H1 (cell line): ENCODE measurements around the gene NT5M. TPM values are rescaled to one million over a fixed set of nuclear protein-coding genes. Genes with fewer than 3 reads are reported as not detected.

Experiments
- CTCF ChIA-PET: fragments of 300-600 bp; sonication (Branson Sonifier 250); formaldehyde crosslinking; loops from one replicate; lab custom pipeline; 2021; ENCODE audit not compliant: partially characterized antibody; lab: Charles Lee
- POLR2A ChIA-PET: fragments of 300-600 bp; sonication (Branson Sonifier 250); formaldehyde crosslinking; loops from one replicate; lab custom pipeline; 2021; ENCODE audit warnings: inconsistent platforms; ENCODE audit not compliant: partially characterized antibody; lab: Charles Lee
- DNase-seq, 2 experiments: peaks; one replicate each; pipeline versions ENCODE4 v3.0.0 to v3.0.0-alpha.2; 2010 to 2022; ENCODE audit warnings: low spot score in 2 of 2, low read depth in 1 of 2, mixed read lengths in 1 of 2
- FAIRE-seq: peaks from 2 replicates; lab custom pipeline; 2011; peaks lifted over from hg19 to GRCh38; lab: Jason Lieb, UNC
- H2AFZ ChIP-seq: 2 replicates; pipeline ENCODE4 v1.8.1; 2012; ENCODE audit warnings: low read length, inconsistent platforms
- H2AK5ac ChIP-seq: 2 replicates; pipeline ENCODE4 v1.6.1; 2013; ENCODE audit warnings: low read depth, low read length
- H2BK120ac ChIP-seq: replicated peaks from 2 replicates; pipeline ENCODE3; 2013; ENCODE audit warnings: low read depth, low read length, inconsistent platforms
- H2BK12ac ChIP-seq: 2 replicates; pipeline ENCODE4 v1.6.1; 2013; ENCODE audit warnings: low read depth, low read length
- H2BK15ac ChIP-seq: 2 replicates; pipeline ENCODE4 v1.6.1; 2013; ENCODE audit warnings: low read length
- H2BK20ac ChIP-seq: 2 replicates; pipeline ENCODE4 v1.6.1; 2013; ENCODE audit warnings: low read length
- H2BK5ac ChIP-seq: 2 replicates; pipeline ENCODE4 v1.6.1; 2013; ENCODE audit warnings: low read depth, low read length
- H3K14ac ChIP-seq: 2 replicates; pipeline ENCODE4 v1.6.1; 2013; ENCODE audit warnings: inconsistent platforms; ENCODE audit not compliant: insufficient read length
- H3K18ac ChIP-seq: 2 replicates; pipeline ENCODE4 v1.6.1; 2013; ENCODE audit warnings: low read length; ENCODE audit errors: extremely low read depth
- H3K23ac ChIP-seq: 2 replicates; pipeline ENCODE4 v1.6.1; 2013; ENCODE audit warnings: inconsistent platforms; ENCODE audit not compliant: insufficient read length
- H3K23me2 ChIP-seq: 2 replicates; pipeline ENCODE4 v1.6.1; 2013; ENCODE audit warnings: low read depth, low read length
- H3K27ac ChIP-seq: 2 replicates; pipeline ENCODE4 v1.6.1; 2011; ENCODE audit warnings: low read depth, low read length, inconsistent platforms
- H3K27me3 ChIP-seq, 4 experiments: replicated peaks in 1 of 4; 1 replicate in 1 of 4; 2 replicates in 3 of 4; pipeline versions ENCODE4 v1.6.1 to v1.8.1; 2011 to 2013; ENCODE audit warnings: low read length in 3 of 4, mild to moderate bottlenecking in 3 of 4, inconsistent platforms in 2 of 4, mixed read lengths in 2 of 4, moderate library complexity in 1 of 4; ENCODE audit not compliant: control insufficient read depth in 3 of 4, insufficient read depth in 3 of 4; ENCODE audit errors: extremely low read depth in 1 of 4
- H3K36me3 ChIP-seq, 4 experiments: 2 replicates each; pipeline versions ENCODE4 v1.6.1 to v1.8.1; 2011 to 2013; ENCODE audit warnings: mild to moderate bottlenecking in 4 of 4, low read length in 3 of 4, moderate library complexity in 2 of 4, control low read depth in 1 of 4, inconsistent platforms in 1 of 4; ENCODE audit not compliant: insufficient read depth in 4 of 4, control insufficient read depth in 2 of 4
- H3K4ac ChIP-seq: replicated peaks from 2 replicates; pipeline ENCODE3; 2013; ENCODE audit warnings: low read length, low read depth, mixed read lengths, inconsistent platforms; ENCODE audit not compliant: insufficient read length
- H3K4me1 ChIP-seq, 4 experiments: replicated peaks in 1 of 4; 1 replicate in 1 of 4; 2 replicates in 3 of 4; pipeline versions ENCODE4 v1.6.1 to v1.8.1; 2011 to 2013; ENCODE audit warnings: low read length in 3 of 4, inconsistent platforms in 2 of 4, mixed read lengths in 1 of 4; ENCODE audit not compliant: insufficient read depth in 4 of 4, control insufficient read depth in 3 of 4
- H3K4me2 ChIP-seq, 2 experiments: 2 replicates each; pipeline versions ENCODE4 v1.6.1 to v1.8.1; 2011 to 2013; ENCODE audit warnings: low read depth in 2 of 2, low read length in 2 of 2, control low read depth in 1 of 2, inconsistent platforms in 1 of 2, mild to moderate bottlenecking in 1 of 2; ENCODE audit not compliant: insufficient read depth in 1 of 2
- H3K4me3 ChIP-seq, 4 experiments: fragments of 200-600, 300-600 bp in 1 of 4; sonication (generic), shearing (Covaris generic), sonication (Bioruptor Twin) in 1 of 4; 2 replicates each; pipeline versions ENCODE4 v1.5.1 to v1.8.1; 2011 to 2016; ENCODE audit warnings: low read length in 4 of 4, low read depth in 3 of 4, control low read depth in 2 of 4, inconsistent platforms in 2 of 4, mild to moderate bottlenecking in 2 of 4, mixed read lengths in 1 of 4, moderate library complexity in 1 of 4; ENCODE audit not compliant: insufficient read depth in 2 of 4; ENCODE audit errors: extremely low read depth in 1 of 4
- H3K56ac ChIP-seq: replicated peaks from 2 replicates; pipeline ENCODE3; 2013; ENCODE audit warnings: low read depth, mild to moderate bottlenecking, mixed read lengths, low read length, inconsistent platforms; ENCODE audit not compliant: insufficient read length
- H3K79me1 ChIP-seq: 2 replicates; pipeline ENCODE4 v1.6.1; 2013; ENCODE audit warnings: low read depth, low read length, control low read depth
- H3K79me2 ChIP-seq, 2 experiments: 2 replicates each; pipeline versions ENCODE4 v1.6.1 to v1.8.1; 2012 to 2013; ENCODE audit warnings: low read length in 2 of 2, mild to moderate bottlenecking in 2 of 2, inconsistent platforms in 1 of 2; ENCODE audit not compliant: insufficient read depth in 2 of 2, control insufficient read depth in 1 of 2
- H3K9ac ChIP-seq, 4 experiments: replicated peaks in 1 of 4; 1 replicate in 1 of 4; 2 replicates in 3 of 4; pipeline versions ENCODE4 v1.6.1 to v1.8.1; 2011 to 2013; ENCODE audit warnings: low read depth in 3 of 4, low read length in 3 of 4, control low read depth in 2 of 4, mild to moderate bottlenecking in 2 of 4, moderate library complexity in 2 of 4, inconsistent platforms in 1 of 4; ENCODE audit errors: extremely low read depth in 1 of 4
- H3K9me3 ChIP-seq, 2 experiments: 2 replicates each; pipeline versions ENCODE4 v1.6.1 to v1.8.1; 2012 to 2013; ENCODE audit warnings: mild to moderate bottlenecking in 2 of 2, moderate library complexity in 2 of 2, control low read depth in 1 of 2, inconsistent platforms in 1 of 2, low read depth in 1 of 2, low read length in 1 of 2, mixed read lengths in 1 of 2; ENCODE audit not compliant: insufficient read depth in 2 of 2
- H4K20me1 ChIP-seq, 2 experiments: replicated peaks in 1 of 2; 2 replicates each; pipeline versions ENCODE3 to v1.8.1; 2011 to 2013; ENCODE audit warnings: inconsistent platforms in 2 of 2, low read length in 2 of 2, mild to moderate bottlenecking in 1 of 2; ENCODE audit not compliant: insufficient read depth in 2 of 2, control insufficient read depth in 1 of 2
- H4K5ac ChIP-seq: 2 replicates; pipeline ENCODE4 v1.6.1; 2013; ENCODE audit warnings: low read length, low read depth, mixed read lengths, inconsistent platforms; ENCODE audit not compliant: insufficient read length
- H4K8ac ChIP-seq: 2 replicates; pipeline ENCODE4 v1.8.0; 2013; ENCODE audit warnings: mild to moderate bottlenecking, moderate library complexity, low read length, inconsistent platforms; ENCODE audit not compliant: insufficient read depth; ENCODE audit errors: extremely low read depth
- H4K91ac ChIP-seq: replicated peaks from 2 replicates; pipeline ENCODE3; 2013; ENCODE audit warnings: low read length, mixed read lengths, inconsistent platforms; ENCODE audit not compliant: insufficient read length
- CBX5 ChIP-seq: fragments of 300-800, 300-1000 bp; sonication (generic); IDR thresholded peaks from 2 replicates; pipeline ENCODE4 v1.7.1; 2016; ENCODE audit warnings: antibody characterized with exemption, low read length, low read depth
- CHD2 ChIP-seq: IDR thresholded peaks from 2 replicates; pipeline ENCODE4 v1.6.1; 2012; ENCODE audit warnings: low read length, improper control_type of control experiment
- EGR1 ChIP-seq: IDR thresholded peaks from 2 replicates; pipeline ENCODE4 v1.6.1; 2011; ENCODE audit warnings: low read depth, low read length, borderline replicate concordance
- JUND ChIP-seq: IDR thresholded peaks from 2 replicates; pipeline ENCODE4 v1.6.1; 2011; ENCODE audit warnings: mild to moderate bottlenecking, improper control_type of control experiment, low read length
- KDM4A ChIP-seq: IDR thresholded peaks from one replicate; pipeline ENCODE4 v1.7.1; 2012; ENCODE audit warnings: low read depth, mild to moderate bottlenecking, moderate library complexity, low read length, inconsistent platforms; ENCODE audit not compliant: severe bottlenecking
- PHF8 ChIP-seq: fragments of 200-600 bp; sonication (generic); conservative IDR thresholded peaks from 2 replicates; pipeline ENCODE4 v1.7.1; 2012; ENCODE audit warnings: low read depth, mild to moderate bottlenecking, inconsistent platforms, low read length, moderate library complexity
- RXRA ChIP-seq: IDR thresholded peaks from 2 replicates; pipeline ENCODE4 v1.6.1; 2011; ENCODE audit warnings: low read depth, mild to moderate bottlenecking, low read length, moderate library complexity; ENCODE audit not compliant: insufficient read depth
- SAP30 ChIP-seq: fragments of 300-600 bp; sonication (generic); IDR thresholded peaks from 2 replicates; pipeline ENCODE4 v1.7.1; 2012; ENCODE audit warnings: low read length, moderate library complexity, mild to moderate bottlenecking, inconsistent platforms; ENCODE audit not compliant: insufficient read depth, insufficient replicate concordance
- SIX5 ChIP-seq: IDR thresholded peaks from 2 replicates; pipeline ENCODE4 v1.6.1; 2011; ENCODE audit warnings: mild to moderate bottlenecking, low read depth, low read length
- SP1 ChIP-seq: IDR thresholded peaks from 2 replicates; pipeline ENCODE4 v1.6.1; 2011; ENCODE audit warnings: low read depth, low read length
- SUZ12 ChIP-seq: fragments of 200-600 bp; sonication (generic); IDR thresholded peaks from 2 replicates; pipeline ENCODE4 v1.6.1; 2012; ENCODE audit warnings: mild to moderate bottlenecking, inconsistent platforms, low read length, moderate library complexity, mixed read lengths
- TEAD4 ChIP-seq: IDR thresholded peaks from 2 replicates; pipeline ENCODE4 v1.6.1; 2012; ENCODE audit warnings: low read depth, low read length, inconsistent platforms, mixed read lengths
- ZNF274 ChIP-seq: IDR thresholded peaks from 2 replicates; pipeline ENCODE4 v1.7.0; 2012; ENCODE audit warnings: low read length, borderline replicate concordance; ENCODE audit errors: extremely low read depth
- WGBS, 2 experiments: shearing (Covaris generic) in 1 of 2; methylation state at CpG; one replicate each; pipeline versions ENCODE4 v1.1.6 to v1.1.7; 2013 to 2015; ENCODE audit warnings: low lambda C conversion rate in 2 of 2, mixed read lengths in 2 of 2, inconsistent platforms in 1 of 2, low coverage in 1 of 2, missing lambda C conversion rate in 1 of 2; ENCODE audit not compliant: insufficient replicate concordance in 2 of 2, insufficient coverage in 1 of 2, insufficient read length in 1 of 2; ENCODE audit errors: extremely low coverage in 1 of 2, missing lambda C conversion rate in 1 of 2; 5-methylcytosine and 5-hydroxymethylcytosine counted together
- polyA plus RNA-seq, 7 experiments: library from polyadenylated mRNA; depleted of rRNA in 3 of 7; stranded (reverse) in 5 of 7; unstranded in 2 of 7; fragments of >200 nt in 5 of 7; fragments of 200-250 nt in 2 of 7; gene quantifications; 1 replicate in 5 of 7; 2 replicates in 1 of 7; 4 replicates in 1 of 7; pipeline versions ENCODE4 v1.2.1 to v1.2.3, GENCODE V29; 2011 to 2013; ENCODE audit warnings: missing spikeins in 2 of 7, mixed read lengths in 2 of 7
- total RNA-seq: library from RNA; stranded (reverse); fragmentation: NEBNext Ultra II Directional; extraction: Animal tissue kit (Norgen Biotek cat#: 25700); gene quantifications from 2 replicates; pipeline ENCODE4 v1.2.1, GENCODE V29; 2021
- TF ChIP-seq, protein P1 (sequence below): IDR thresholded peaks from 2 replicates; pipeline ENCODE4 v1.6.1; 2011; ENCODE audit warnings: low read length, improper control_type of control experiment

NT5M gene
- total and polyA plus RNA-seq, 2 of the 8 experiments (the other 6 are each of a cell fraction or from before 2014, with no cell fraction given): 7.6 to 18.2 TPM

DNA sequence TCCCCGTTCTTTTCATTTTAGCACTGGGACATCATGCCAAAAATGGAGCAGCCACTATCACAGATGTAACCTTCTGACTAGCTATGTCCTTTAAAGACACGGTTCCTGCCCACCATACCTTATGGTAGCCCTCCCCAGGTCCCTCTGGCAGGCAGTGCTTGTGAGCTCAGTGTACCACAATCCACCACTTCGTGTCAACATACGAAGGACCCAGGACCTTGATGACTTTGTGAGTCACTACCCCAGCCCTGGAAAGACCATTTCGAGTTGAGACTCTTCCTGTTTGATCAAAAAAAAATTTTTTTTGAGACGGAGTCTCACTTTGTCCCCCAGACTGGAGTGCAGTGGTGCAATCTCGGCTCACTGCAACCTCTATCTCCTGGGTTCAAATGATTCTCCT, 45.2 kb upstream of the NT5M start:
- Histone ChIP-seq H3K27me3 (no peaks in the 10 kb centered on the region), H3K56ac (no peak overlapping the region), H3K9me3 (no peaks in the 10 kb centered on the region), H4K5ac (no peak overlapping the region), H3K4me1 (no peaks in the 10 kb centered on the region), H3K14ac (no peak overlapping the region), H2AFZ (no peak overlapping the region), H2BK120ac (no peak overlapping the region), H3K23ac (no peak overlapping the region), H3K79me1 (0 out of 2 replicates have a peak, but pooled peaks cover 2% of the 10 kb centered on the region), H2BK5ac (no peak overlapping the region), H3K79me2 (no peaks in the 10 kb centered on the region), H3K27ac (no peak overlapping the region), H4K20me1 (peaks cover 0 to 3% of the 10 kb centered on the region in 2 experiments), H3K4ac (no peak overlapping the region), H3K36me3 (peaks cover 24 to 64% (median 42%) of the 10 kb centered on the region in 4 experiments), H3K4me2 (no peak overlapping the region), H2BK20ac (no peak overlapping the region), H2BK15ac (no peak overlapping the region), H4K8ac (no peak overlapping the region), H3K18ac (no peak overlapping the region), H3K23me2 (no peaks in the 10 kb centered on the region), H2AK5ac (no peak overlapping the region), H4K91ac (no peak overlapping the region), H3K4me3 (no peak overlapping the region), H2BK12ac (no peak overlapping the region), H3K9ac (no peak overlapping the region)
- no peak for FAIRE-seq
- POLR2A ChIA-PET: interaction anchor here (0.7 kb wide), 1 partner anchor 15 kb away, joined by 3 read pairs; no protein-coding TSS in a partner anchor
- 93% methylated on average over 7 of the region's 7 CpGs; no CpG with 5 or more reads in 1 of the 2 experiments for WGBS, 2 experiments
- CTCF ChIA-PET: interaction anchor here (1.3 to 3.2 kb wide), 2 partner anchors 12 to 16 kb away, joined by 4 to 16 read pairs; no protein-coding TSS in a partner anchor
- no peak for DNase-seq
- TF ChIP-seq, protein P1, sequence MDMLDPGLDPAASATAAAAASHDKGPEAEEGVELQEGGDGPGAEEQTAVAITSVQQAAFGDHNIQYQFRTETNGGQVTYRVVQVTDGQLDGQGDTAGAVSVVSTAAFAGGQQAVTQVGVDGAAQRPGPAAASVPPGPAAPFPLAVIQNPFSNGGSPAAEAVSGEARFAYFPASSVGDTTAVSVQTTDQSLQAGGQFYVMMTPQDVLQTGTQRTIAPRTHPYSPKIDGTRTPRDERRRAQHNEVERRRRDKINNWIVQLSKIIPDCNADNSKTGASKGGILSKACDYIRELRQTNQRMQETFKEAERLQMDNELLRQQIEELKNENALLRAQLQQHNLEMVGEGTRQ: no peak
- no peak for TF ChIP-seq CBX5
- TF ChIP-seq TEAD4: no peak
- no peak for TF ChIP-seq EGR1
- TF ChIP-seq CHD2: no peak
- no peak for TF ChIP-seq KDM4A
- no peak for TF ChIP-seq PHF8
- TF ChIP-seq ZNF274: no peak
- no peak for TF ChIP-seq SIX5
- no peak for TF ChIP-seq SP1
- TF ChIP-seq SUZ12: no peak
- no peak for TF ChIP-seq JUND
- no peak for TF ChIP-seq SAP30
- no peak for TF ChIP-seq RXRA
